Right atrium auricular region (tissue), 2 donors: ENCODE measurements around the gene UGT2B7. TPM values are rescaled to one million over a fixed set of nuclear protein-coding genes. Genes with fewer than 3 reads are reported as not detected.
"Not testable (repeated sequence)": the region's sequence is repeated elsewhere in the genome, so short reads cannot be mapped to it uniquely, and the experiment has no call there.

Source experiments
- DNase-seq: peaks from one replicate; pipeline ENCODE4 v3.0.0-alpha.2; 2019; ENCODE audit warnings: low spot score
- H3K27ac ChIP-seq, 2 donors: fragments of 200-600 bp; sonication (generic); 1 replicate in 1 of 2; 2 replicates in 1 of 2; pipeline ENCODE4 v1.5.1; 2016 to 2019
- H3K27me3 ChIP-seq, 2 donors: fragments of 200-600 bp; sonication (generic); one replicate each; pipeline versions ENCODE4 v1.5.1 to v1.6.0; 2017 to 2019
- H3K36me3 ChIP-seq: fragments of 200-600 bp; sonication (generic); one replicate; pipeline ENCODE4 v1.5.1; 2016
- H3K4me1 ChIP-seq, 2 donors: fragments of 200-600 bp; sonication (generic); one replicate each; pipeline versions ENCODE4 v1.5.1 to v1.6.0; 2017 to 2019
- H3K4me3 ChIP-seq, 2 donors: fragments of 200-600 bp; sonication (generic); 1 replicate in 1 of 2; 2 replicates in 1 of 2; pipeline ENCODE4 v1.5.1; 2017 to 2019; ENCODE audit warnings: mild to moderate bottlenecking in 1 of 2, moderate library complexity in 1 of 2
- H3K9me3 ChIP-seq, 2 donors: fragments of 200-600 bp; sonication (generic); one replicate each; pipeline ENCODE4 v1.5.1; 2019
- total RNA-seq, 2 donors: library from RNA; depleted of rRNA; stranded (reverse); fragments of >200 nt; gene quantifications; one replicate each; pipeline ENCODE4 v1.1.0, GENCODE V29; 2016
- TF ChIP-seq, protein P1 (sequence below), 2 donors: fragments of 200-600 bp; sonication (generic); IDR thresholded peaks; one replicate each; pipeline ENCODE4 v1.5.1; 2019; ENCODE audit warnings: antibody characterized with exemption in 2 of 2

UGT2B7 gene
- total RNA-seq, 2 donors from 2014 or later, result not detected

DNA sequence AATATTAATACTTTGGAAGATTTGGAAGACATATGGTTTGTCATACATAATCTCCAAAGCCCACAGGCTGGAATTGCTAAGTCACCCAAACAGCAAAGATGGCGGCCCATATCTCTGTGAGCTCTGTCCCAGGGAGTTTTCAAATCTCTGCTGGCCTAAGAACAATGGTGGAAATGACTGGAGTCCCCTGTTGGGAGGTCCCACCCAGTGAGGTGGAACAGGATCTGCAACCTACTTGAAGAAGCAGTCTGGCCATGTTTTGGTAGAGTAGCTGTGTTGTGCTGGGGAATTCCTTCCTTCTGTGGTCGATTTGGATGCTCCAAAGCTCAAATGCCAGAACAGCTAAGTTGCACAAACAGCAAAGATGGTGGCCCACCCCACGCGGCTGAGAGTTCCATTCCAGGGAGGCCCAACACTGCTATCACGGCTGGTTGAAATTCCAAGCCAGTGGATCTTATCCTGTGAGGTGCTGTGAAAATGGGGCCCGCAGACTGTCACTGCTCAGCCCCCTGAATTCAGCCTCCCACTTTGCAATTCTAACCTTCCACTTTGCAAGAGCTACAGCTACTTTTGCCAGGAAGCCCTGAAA, 3.2 kb upstream of the UGT2B7 start:
- DNase-seq, result no peak

DNA sequence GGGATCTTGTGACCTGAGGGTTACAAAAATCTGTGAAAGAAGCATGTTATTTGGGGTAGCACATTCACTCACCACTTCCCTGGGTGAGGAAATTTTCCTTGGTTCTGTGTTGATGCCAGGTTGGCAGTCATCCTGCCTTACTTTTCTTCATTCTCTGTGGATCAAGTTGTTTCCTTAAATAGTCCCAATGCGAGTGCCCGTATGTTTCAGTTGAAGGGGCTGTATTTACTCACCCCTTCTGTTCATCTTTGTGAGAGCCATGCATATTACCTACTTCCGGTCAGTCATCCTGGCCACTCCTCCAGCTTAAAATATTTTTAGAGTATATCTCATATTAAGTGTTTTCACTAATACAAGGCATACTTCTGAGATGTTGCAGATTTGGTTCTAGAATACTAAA, 2.6 kb upstream of the UGT2B7 start:
- Histone ChIP-seq H3K27me3 (no peaks in the 10 kb centered on the region), H3K27ac (no peak overlapping the region), H3K4me3 (no peak overlapping the region), H3K36me3 (no peaks in the 10 kb centered on the region), H3K4me1 (no peaks in the 10 kb centered on the region), H3K9me3 (peaks cover 0 to 3% of the 10 kb centered on the region in 2 donors)
- TF ChIP-seq, protein P1, sequence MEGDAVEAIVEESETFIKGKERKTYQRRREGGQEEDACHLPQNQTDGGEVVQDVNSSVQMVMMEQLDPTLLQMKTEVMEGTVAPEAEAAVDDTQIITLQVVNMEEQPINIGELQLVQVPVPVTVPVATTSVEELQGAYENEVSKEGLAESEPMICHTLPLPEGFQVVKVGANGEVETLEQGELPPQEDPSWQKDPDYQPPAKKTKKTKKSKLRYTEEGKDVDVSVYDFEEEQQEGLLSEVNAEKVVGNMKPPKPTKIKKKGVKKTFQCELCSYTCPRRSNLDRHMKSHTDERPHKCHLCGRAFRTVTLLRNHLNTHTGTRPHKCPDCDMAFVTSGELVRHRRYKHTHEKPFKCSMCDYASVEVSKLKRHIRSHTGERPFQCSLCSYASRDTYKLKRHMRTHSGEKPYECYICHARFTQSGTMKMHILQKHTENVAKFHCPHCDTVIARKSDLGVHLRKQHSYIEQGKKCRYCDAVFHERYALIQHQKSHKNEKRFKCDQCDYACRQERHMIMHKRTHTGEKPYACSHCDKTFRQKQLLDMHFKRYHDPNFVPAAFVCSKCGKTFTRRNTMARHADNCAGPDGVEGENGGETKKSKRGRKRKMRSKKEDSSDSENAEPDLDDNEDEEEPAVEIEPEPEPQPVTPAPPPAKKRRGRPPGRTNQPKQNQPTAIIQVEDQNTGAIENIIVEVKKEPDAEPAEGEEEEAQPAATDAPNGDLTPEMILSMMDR (IDR thresholded peaks at IDR 0.05), result no peak
- DNase-seq, result no peak

More for the DNA sequence above, 3.2 kb upstream of the UGT2B7 start:
- H3K27ac ChIP-seq, result no peak overlapping the region
- H3K4me3 ChIP-seq, result no peak overlapping the region
- peaks cover 0 to 10% of the 10 kb centered on the region in 2 donors for H3K9me3 ChIP-seq
- no peaks in the 10 kb centered on the region for H3K36me3 ChIP-seq
- TF ChIP-seq, protein P1 (IDR thresholded peaks at IDR 0.05), result no peak
- no peaks in the 10 kb centered on the region for H3K27me3 ChIP-seq
- no peaks in the 10 kb centered on the region for H3K4me1 ChIP-seq

DNA sequence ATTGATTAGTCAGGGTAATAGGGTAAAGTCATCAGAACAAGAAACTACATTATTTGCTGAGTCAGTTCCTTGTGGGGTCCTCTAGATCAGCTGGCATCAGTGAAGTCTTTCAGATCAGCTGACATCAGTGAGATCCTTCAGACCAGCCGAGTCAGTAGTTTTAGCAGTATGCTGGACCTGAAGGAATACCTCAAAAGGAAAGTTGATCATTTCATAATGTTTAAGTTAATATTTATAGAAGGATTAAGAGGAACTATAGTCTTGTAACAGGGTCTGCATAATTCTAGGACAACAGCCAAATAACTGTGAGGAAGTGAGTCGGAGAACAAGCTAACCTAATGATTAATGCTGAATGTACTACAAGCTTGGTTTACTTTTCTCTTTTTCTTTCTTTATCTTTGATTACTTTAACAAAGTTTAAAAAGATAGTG, 958 bp upstream of the UGT2B7 start:
- TF ChIP-seq, protein P1 (IDR thresholded peaks at IDR 0.05), result no peak
- Histone ChIP-seq H3K27me3 (no peaks in the 10 kb centered on the region), H3K9me3 (no peaks in the 10 kb centered on the region), H3K4me3 (no peak overlapping the region), H3K27ac (no peak overlapping the region), H3K36me3 (no peaks in the 10 kb centered on the region), H3K4me1 (no peaks in the 10 kb centered on the region)
- DNase-seq, result no peak

DNA sequence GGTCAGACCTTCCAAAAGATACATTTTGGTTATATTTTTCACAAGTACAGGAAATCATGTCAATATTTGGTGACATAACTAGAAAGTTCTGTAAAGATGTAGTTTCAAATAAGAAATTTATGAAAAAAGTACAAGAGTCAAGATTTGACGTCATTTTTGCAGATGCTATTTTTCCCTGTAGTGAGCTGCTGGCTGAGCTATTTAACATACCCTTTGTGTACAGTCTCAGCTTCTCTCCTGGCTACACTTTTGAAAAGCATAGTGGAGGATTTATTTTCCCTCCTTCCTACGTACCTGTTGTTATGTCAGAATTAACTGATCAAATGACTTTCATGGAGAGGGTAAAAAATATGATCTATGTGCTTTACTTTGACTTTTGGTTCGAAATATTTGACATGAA, 536 bp downstream of the UGT2B7 start:
- no peak overlapping the region for H3K27ac ChIP-seq
- H3K9me3 ChIP-seq, result no peaks in the 10 kb centered on the region
- no peak for DNase-seq
- H3K27me3 ChIP-seq, result no peaks in the 10 kb centered on the region
- TF ChIP-seq, protein P1 (IDR thresholded peaks at IDR 0.05), result no peak
- H3K4me3 ChIP-seq, result no peak overlapping the region
- no peaks in the 10 kb centered on the region for H3K4me1 ChIP-seq
- no peaks in the 10 kb centered on the region for H3K36me3 ChIP-seq

DNA sequence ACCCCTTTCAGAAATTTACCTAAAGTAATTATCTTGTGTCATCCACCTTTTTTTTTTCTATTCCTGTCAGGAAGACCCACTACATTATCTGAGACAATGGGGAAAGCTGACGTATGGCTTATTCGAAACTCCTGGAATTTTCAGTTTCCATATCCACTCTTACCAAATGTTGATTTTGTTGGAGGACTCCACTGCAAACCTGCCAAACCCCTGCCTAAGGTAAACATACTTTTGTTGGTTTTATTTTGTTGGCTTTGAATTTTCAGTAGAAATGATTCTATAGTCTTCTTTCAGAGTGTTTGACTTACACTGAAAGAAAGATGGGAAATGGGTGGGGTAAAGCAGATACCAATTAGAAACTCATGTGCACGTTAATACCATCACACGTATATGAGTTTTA, 2.2 kb downstream of the UGT2B7 start:
- no peaks in the 10 kb centered on the region for H3K4me1 ChIP-seq
- DNase-seq, result no peak
- H3K27me3 ChIP-seq, result no peaks in the 10 kb centered on the region
- H3K36me3 ChIP-seq, result no peaks in the 10 kb centered on the region
- H3K27ac ChIP-seq, result no peak overlapping the region
- no peak overlapping the region for H3K4me3 ChIP-seq
- TF ChIP-seq, protein P1 (IDR thresholded peaks at IDR 0.05), result no peak
- no peaks in the 10 kb centered on the region for H3K9me3 ChIP-seq

DNA sequence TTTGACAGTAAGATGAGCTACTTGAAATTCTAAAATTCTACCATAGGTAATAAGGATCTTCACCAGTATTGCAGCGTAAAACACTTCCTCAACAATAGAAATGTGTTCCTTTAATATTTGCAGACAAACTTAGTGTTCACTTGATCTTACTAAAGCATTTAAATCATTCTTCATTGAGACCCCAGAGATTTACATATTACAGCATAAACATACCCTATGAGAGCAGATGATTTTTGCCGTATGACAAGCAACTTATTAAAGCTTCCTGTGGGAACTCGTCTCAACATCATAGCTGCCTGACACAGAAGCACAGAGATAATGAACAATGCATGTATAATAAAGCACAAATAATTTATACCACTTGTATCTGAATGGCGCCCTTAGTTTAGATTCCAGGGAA, 3.6 kb downstream of the UGT2B7 start:
- no peak overlapping the region for H3K4me3 ChIP-seq
- no peaks in the 10 kb centered on the region for H3K36me3 ChIP-seq
- H3K27me3 ChIP-seq, result no peaks in the 10 kb centered on the region
- no peaks in the 10 kb centered on the region for H3K9me3 ChIP-seq
- no peaks in the 10 kb centered on the region for H3K4me1 ChIP-seq
- H3K27ac ChIP-seq, result no peak overlapping the region
- DNase-seq, result no peak
- TF ChIP-seq, protein P1 (IDR thresholded peaks at IDR 0.05), result no peak

DNA sequence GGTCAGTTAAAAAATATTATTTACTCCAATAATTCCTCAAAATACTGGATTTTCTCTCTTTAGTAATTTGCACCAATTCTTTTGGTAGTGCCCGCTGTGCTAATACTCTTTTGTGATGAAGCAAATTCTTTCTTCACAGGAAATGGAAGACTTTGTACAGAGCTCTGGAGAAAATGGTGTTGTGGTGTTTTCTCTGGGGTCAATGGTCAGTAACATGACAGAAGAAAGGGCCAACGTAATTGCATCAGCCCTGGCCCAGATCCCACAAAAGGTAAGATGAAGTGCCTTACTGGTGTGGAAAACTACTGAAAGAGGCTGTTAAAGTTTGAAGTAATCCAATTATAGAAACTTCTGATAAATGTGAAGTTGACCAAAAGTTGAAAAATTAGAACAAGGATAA, 6.4 kb downstream of the UGT2B7 start:
- not testable (repeated sequence) for H3K27ac ChIP-seq, H3K36me3 ChIP-seq, DNase-seq, H3K4me3 ChIP-seq, H3K4me1 ChIP-seq, H3K9me3 ChIP-seq, H3K27me3 ChIP-seq
